AG04450 (cell line): ENCODE data around the gene SH3TC1. TPM values are rescaled to one million over a fixed set of nuclear protein-coding genes. Genes with fewer than 3 reads are reported as not detected.

Source experiments
- CTCF ChIA-PET: fragments of 300-600, 350-600 bp; formaldehyde crosslinking; extraction: SDS; loops from one replicate; lab custom pipeline; 2022; ENCODE audit warnings: antibody characterized with exemption, inconsistent platforms; lab: Charles Lee
- POLR2A ChIA-PET: fragments of 350-600 bp; formaldehyde crosslinking; extraction: SDS; loops from one replicate; lab custom pipeline; 2021; ENCODE audit warnings: antibody characterized with exemption, inconsistent platforms; lab: Yijun Ruan, JAX
- DNase-seq: peaks from one replicate; pipeline ENCODE4 v3.0.0-alpha.2; 2011; ENCODE audit warnings: low read depth, low spot score
- H3K27ac ChIP-seq: one replicate; pipeline ENCODE4 v1.5.1; 2012; ENCODE audit warnings: low read depth, low read length, control low read depth
- H3K27me3 ChIP-seq: one replicate; pipeline ENCODE4 v1.6.0; 2012; ENCODE audit warnings: low read length; ENCODE audit not compliant: control insufficient read depth, insufficient read depth
- H3K4me3 ChIP-seq: 2 replicates; pipeline ENCODE4 v1.5.1; 2011; ENCODE audit warnings: mild to moderate bottlenecking, low read depth, low read length, control low read depth
- H3K9me3 ChIP-seq: 2 replicates; pipeline ENCODE4 v1.5.1; 2012; ENCODE audit warnings: low read length; ENCODE audit not compliant: control insufficient read depth, insufficient read depth
- polyA plus RNA-seq: library from polyadenylated mRNA; depleted of rRNA; stranded (reverse); fragments of >200 nt; gene quantifications from 2 replicates; pipeline ENCODE4 v1.2.3, GENCODE V29; 2011; rRNA removed
- TF ChIP-seq, protein P1 (sequence below): IDR thresholded peaks from 2 replicates; pipeline ENCODE4 v1.5.1; 2011; ENCODE audit warnings: low read depth, low read length, control low read depth, inconsistent platforms

The SH3TC1 gene
- polyA plus RNA-seq, 1 experiment = 0.98 TPM

DNA sequence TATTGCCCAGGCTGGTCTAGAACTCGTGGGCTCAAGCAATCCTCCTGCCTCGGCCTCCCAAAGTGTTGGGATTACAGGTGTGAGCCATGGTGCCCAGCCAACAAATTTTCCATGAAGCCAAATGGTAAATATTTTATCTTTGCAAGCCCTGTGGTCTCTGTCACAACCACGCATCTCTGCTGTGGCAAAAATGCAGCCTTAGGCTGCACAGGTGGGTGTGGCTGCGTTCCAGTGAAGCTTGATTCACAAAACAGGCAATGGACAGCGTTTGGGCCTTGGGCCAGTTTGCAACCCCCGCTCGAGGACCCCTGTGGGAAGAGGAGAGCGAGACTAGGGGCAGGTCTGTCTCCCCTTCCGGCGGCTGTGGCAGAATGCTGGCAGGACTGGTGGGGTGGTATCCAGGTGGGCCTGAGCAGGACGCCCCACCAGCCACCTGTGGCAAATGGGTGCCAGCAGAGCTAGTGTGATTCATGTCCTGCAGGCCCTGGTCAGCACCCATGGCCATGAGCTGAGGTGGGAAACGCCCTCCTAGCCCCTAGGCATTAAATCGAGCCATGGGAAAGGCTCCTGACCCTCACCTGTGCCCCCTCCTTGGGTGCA lies 90.2 kb downstream of the SH3TC1 start:
- POLR2A ChIA-PET = interaction anchor here (0.8 kb wide), 1 partner anchor 10 kb away, joined by 3 read pairs; no protein-coding TSS in a partner anchor
- no peaks in the 10 kb centered on the region for H3K27me3 ChIP-seq
- TF ChIP-seq, protein P1, sequence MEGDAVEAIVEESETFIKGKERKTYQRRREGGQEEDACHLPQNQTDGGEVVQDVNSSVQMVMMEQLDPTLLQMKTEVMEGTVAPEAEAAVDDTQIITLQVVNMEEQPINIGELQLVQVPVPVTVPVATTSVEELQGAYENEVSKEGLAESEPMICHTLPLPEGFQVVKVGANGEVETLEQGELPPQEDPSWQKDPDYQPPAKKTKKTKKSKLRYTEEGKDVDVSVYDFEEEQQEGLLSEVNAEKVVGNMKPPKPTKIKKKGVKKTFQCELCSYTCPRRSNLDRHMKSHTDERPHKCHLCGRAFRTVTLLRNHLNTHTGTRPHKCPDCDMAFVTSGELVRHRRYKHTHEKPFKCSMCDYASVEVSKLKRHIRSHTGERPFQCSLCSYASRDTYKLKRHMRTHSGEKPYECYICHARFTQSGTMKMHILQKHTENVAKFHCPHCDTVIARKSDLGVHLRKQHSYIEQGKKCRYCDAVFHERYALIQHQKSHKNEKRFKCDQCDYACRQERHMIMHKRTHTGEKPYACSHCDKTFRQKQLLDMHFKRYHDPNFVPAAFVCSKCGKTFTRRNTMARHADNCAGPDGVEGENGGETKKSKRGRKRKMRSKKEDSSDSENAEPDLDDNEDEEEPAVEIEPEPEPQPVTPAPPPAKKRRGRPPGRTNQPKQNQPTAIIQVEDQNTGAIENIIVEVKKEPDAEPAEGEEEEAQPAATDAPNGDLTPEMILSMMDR = no peak
- no peak overlapping the region for H3K27ac ChIP-seq
- no peak overlapping the region for H3K4me3 ChIP-seq
- no peak for DNase-seq
- no peaks in the 10 kb centered on the region; the same call in 1 of the 2 replicates for H3K9me3 ChIP-seq
- CTCF ChIA-PET = no interaction called here

DNA sequence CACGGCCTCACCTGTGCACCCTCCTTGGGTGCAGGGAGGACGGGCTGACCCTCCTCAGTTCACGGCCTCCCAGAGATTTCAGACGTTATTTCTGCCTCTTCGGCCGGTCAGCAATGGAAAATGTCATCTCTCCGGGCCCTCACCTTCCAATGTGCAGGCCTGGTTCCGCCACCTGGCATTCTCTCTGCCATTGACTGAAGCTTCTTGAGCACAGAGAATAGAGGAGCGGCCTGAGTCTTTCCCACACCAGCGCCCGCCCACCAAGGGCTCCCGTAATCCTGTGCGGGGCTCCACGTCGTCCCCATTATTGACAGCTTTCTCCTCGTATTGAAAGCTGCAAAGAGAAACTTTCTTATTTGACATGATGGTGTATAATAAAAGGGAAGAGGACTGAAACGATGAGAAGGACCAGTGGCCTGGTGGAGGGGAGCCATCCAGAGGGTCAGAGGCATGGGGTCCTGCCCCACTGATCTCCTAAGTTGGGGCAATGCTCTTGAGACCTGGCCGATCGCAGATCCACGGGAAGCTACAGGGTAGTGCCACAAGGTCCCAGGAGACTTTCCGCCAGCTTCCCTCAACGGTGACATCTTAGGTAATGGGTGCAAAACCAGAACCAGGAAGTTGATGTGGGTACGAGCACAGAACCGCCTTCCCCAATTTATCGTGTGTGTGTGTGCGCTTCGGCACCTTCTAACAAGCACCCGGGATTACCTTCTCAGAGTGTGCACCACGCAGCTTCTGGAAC lies 91.0 kb downstream of the SH3TC1 start:
- POLR2A ChIA-PET = interaction anchor here (0.8 kb wide), 1 partner anchor 11 kb away, joined by 3 read pairs; no protein-coding TSS in a partner anchor
- CTCF ChIA-PET = no interaction called here
- DNase-seq = no peak
- TF ChIP-seq, protein P1 = no peak
- no peaks in the 10 kb centered on the region; the same call in 1 of the 2 replicates for H3K9me3 ChIP-seq
- H3K27me3 ChIP-seq = no peaks in the 10 kb centered on the region
- H3K27ac ChIP-seq = no peak overlapping the region
- H3K4me3 ChIP-seq = no peak overlapping the region

DNA sequence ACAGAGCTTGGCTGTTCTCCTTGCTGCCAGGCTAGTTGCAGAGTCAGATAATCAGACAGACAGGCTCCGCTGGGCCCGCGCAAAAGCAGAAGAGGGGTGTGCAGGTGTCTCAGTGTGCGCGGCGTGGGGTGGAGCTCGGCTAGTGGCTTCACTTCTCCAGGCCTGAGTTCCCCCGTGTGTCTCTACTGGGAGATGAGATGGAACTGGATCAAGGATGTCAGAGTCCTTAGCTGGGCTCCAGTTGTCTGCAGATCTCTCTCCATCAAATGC lies 91.5 kb downstream of the SH3TC1 start:
- no peaks in the 10 kb centered on the region for H3K27me3 ChIP-seq
- no peak overlapping the region for H3K4me3 ChIP-seq
- H3K9me3 ChIP-seq = no peaks in the 10 kb centered on the region; the same call in 1 of the 2 replicates
- POLR2A ChIA-PET = no interaction called here
- H3K27ac ChIP-seq = no peak overlapping the region
- DNase-seq = no peak
- TF ChIP-seq, protein P1 = no peak
- CTCF ChIA-PET = no interaction called here

Other genes with a start within 250 kb of the SH3TC1 start
- 0.07 TPM in 1 of 2 replicates, not detected in the other for gene ABLIM2, start 40.5 kb upstream of the SH3TC1 start, polyA plus RNA-seq
- 16.3 and 19.7 TPM in 2 replicates for gene HTRA3, start 70.5 kb downstream of the SH3TC1 start, polyA plus RNA-seq
- 7.9 and 10.2 TPM in 2 replicates for gene ACOX3, start 241.4 kb downstream of the SH3TC1 start, polyA plus RNA-seq
- gene TRMT44, start 241.5 kb downstream of the SH3TC1 start, polyA plus RNA-seq = 6.9 and 7.0 TPM in 2 replicates